HepG2 (cell line): ENCODE results near the gene CABLES2. TPM values are rescaled to one million over a fixed set of nuclear protein-coding genes. Genes with fewer than 3 reads are reported as not detected.

Source experiments
- AHR ChIP-seq: IDR thresholded peaks from 2 replicates; pipeline ENCODE4 v1.6.1; 2018; ENCODE audit warnings: missing genetic modification reagents, missing compliant biosample characterization
- AKAP8 ChIP-seq: sonication (generic); formaldehyde crosslinking; IDR thresholded peaks from 2 replicates; pipeline ENCODE4 v1.5.1; 2020; ENCODE audit warnings: mild to moderate bottlenecking, missing genetic modification reagents
- ATRX ChIP-seq: sonication (generic); formaldehyde crosslinking; IDR thresholded peaks from 2 replicates; pipeline ENCODE4 v1.4.0; 2020; ENCODE audit warnings: missing genetic modification reagents, borderline replicate concordance
- BRD4 ChIP-seq: sonication (generic); formaldehyde crosslinking; IDR thresholded peaks from 2 replicates; pipeline ENCODE4 v1.4.0; 2020; ENCODE audit warnings: missing genetic modification reagents
- CHCHD3 ChIP-seq: sonication (generic); formaldehyde crosslinking; IDR thresholded peaks from 2 replicates; pipeline ENCODE4 v1.8.0; 2022; ENCODE audit warnings: mild to moderate bottlenecking, missing genetic modification reagents, moderate library complexity
- ELF1 ChIP-seq: sonication (generic); formaldehyde crosslinking; IDR thresholded peaks from 2 replicates; pipeline ENCODE4 v1.4.0; 2020; ENCODE audit warnings: missing genetic modification reagents
- FOXM1 ChIP-seq: sonication (generic); formaldehyde crosslinking; IDR thresholded peaks from 2 replicates; pipeline ENCODE4 v1.5.0; 2020; ENCODE audit warnings: missing genetic modification reagents
- HOXD1 ChIP-seq: sonication (generic); formaldehyde crosslinking; IDR thresholded peaks from 2 replicates; pipeline ENCODE4 v1.5.0; 2020; ENCODE audit warnings: missing genetic modification reagents
- PLRG1 ChIP-seq: fragments of 450-650 bp; conservative IDR thresholded peaks from 2 replicates; pipeline ENCODE4 v1.6.1; 2016
- POGZ ChIP-seq: sonication (generic); formaldehyde crosslinking; IDR thresholded peaks from 2 replicates; pipeline ENCODE4 v1.4.0; 2020; ENCODE audit warnings: mild to moderate bottlenecking, missing genetic modification reagents
- SMARCC2 ChIP-seq: fragments of 450-650 bp; IDR thresholded peaks from 2 replicates; pipeline ENCODE4 v1.6.1; 2017; ENCODE audit warnings: antibody characterized with exemption, mild to moderate bottlenecking
- SRY ChIP-seq: sonication (generic); formaldehyde crosslinking; IDR thresholded peaks from 2 replicates; pipeline ENCODE4 v1.8.0; 2022; ENCODE audit warnings: mild to moderate bottlenecking, missing genetic modification reagents
- TBX3 ChIP-seq: fragments of 450-650 bp; IDR thresholded peaks from 2 replicates; pipeline ENCODE4 v1.6.1; 2017; ENCODE audit warnings: antibody characterized with exemption, mild to moderate bottlenecking, inconsistent platforms, borderline replicate concordance
- ZBTB10 ChIP-seq: sonication (generic); formaldehyde crosslinking; IDR thresholded peaks from 2 replicates; pipeline ENCODE4 v1.4.0; 2020; ENCODE audit warnings: missing genetic modification reagents, borderline replicate concordance
- ZFP36L1 ChIP-seq: sonication (generic); formaldehyde crosslinking; IDR thresholded peaks from 2 replicates; pipeline ENCODE4 v1.8.0; 2022; ENCODE audit warnings: mild to moderate bottlenecking, missing genetic modification reagents, moderate library complexity
- ZFP82 ChIP-seq: sonication (generic); formaldehyde crosslinking; IDR thresholded peaks from 2 replicates; pipeline ENCODE4 v1.5.1; 2020; ENCODE audit warnings: mild to moderate bottlenecking, missing genetic modification reagents, borderline replicate concordance
- ZNF24 ChIP-seq: fragments of 450-650 bp; IDR thresholded peaks from 2 replicates; pipeline ENCODE4 v1.6.1; 2017; ENCODE audit warnings: antibody characterized with exemption, mild to moderate bottlenecking
- ZNF263 ChIP-seq: sonication (generic); formaldehyde crosslinking; IDR thresholded peaks from 2 replicates; pipeline ENCODE4 v1.4.0; 2020; ENCODE audit warnings: missing genetic modification reagents
- ZNF550 ChIP-seq: sonication (generic); formaldehyde crosslinking; IDR thresholded peaks from 2 replicates; pipeline ENCODE4 v1.4.0; 2020; ENCODE audit warnings: mild to moderate bottlenecking, missing genetic modification reagents, borderline replicate concordance
- ZNF557 ChIP-seq: sonication (generic); formaldehyde crosslinking; IDR thresholded peaks from 2 replicates; pipeline ENCODE4 v1.4.0; 2020; ENCODE audit warnings: missing genetic modification reagents
- ZNF615 ChIP-seq: sonication (generic); formaldehyde crosslinking; IDR thresholded peaks from 2 replicates; pipeline ENCODE4 v1.5.0; 2020; ENCODE audit warnings: mild to moderate bottlenecking, missing genetic modification reagents, borderline replicate concordance
- ZNF704 ChIP-seq: sonication (generic); formaldehyde crosslinking; IDR thresholded peaks from 2 replicates; pipeline ENCODE4 v1.8.1; 2023; ENCODE audit warnings: mild to moderate bottlenecking, inconsistent platforms, moderate library complexity, missing genetic modification reagents, borderline replicate concordance
- ZNF740 ChIP-seq: sonication (generic); formaldehyde crosslinking; IDR thresholded peaks from 2 replicates; pipeline ENCODE4 v1.4.0; 2020; ENCODE audit warnings: missing genetic modification reagents
- ZNF770 ChIP-seq: sonication (generic); formaldehyde crosslinking; IDR thresholded peaks from 2 replicates; pipeline ENCODE4 v1.5.0; 2020; ENCODE audit warnings: mild to moderate bottlenecking, missing genetic modification reagents
- ZNF839 ChIP-seq: sonication (generic); formaldehyde crosslinking; IDR thresholded peaks from 2 replicates; pipeline ENCODE4 v1.4.0; 2020; ENCODE audit warnings: missing genetic modification reagents, mild to moderate bottlenecking, borderline replicate concordance
- polyA plus RNA-seq, 8 experiments: library from polyadenylated mRNA; depleted of rRNA in 3 of 8; stranded (reverse) in 7 of 8; unstranded in 1 of 8; fragments of >200 nt; fragmentation: Illumina TruSeq in 4 of 8; extraction: Trizol in 4 of 8; gene quantifications; 2 replicates each; pipeline versions ENCODE4 v1.2.1 to v1.2.3, GENCODE V29; 2011 to 2016; ENCODE audit warnings: low read depth in 4 of 8, missing spikeins in 1 of 8, mixed read lengths in 1 of 8; ENCODE audit not compliant: insufficient read depth in 1 of 8
- total RNA-seq, 5 experiments: library from RNA; depleted of rRNA; stranded (reverse); fragments of >200 nt; fragmentation: Illumina TruSeq; extraction: Trizol; gene quantifications; 2 replicates each; pipeline ENCODE4 v1.2.3, GENCODE V29; 2016; ENCODE audit warnings: low read depth in 1 of 5

CABLES2 gene
- total and polyA plus RNA-seq, 2 of the 13 experiments (the other 11 are each of a cell fraction or from before 2014, with no cell fraction given) = 5.2 to 9.7 TPM

GRCh38 chr20:62386383-62387218 is 20.5 kb downstream of the CABLES2 start, which contains the start of gene RPS21 (continued):
- 0 out of 2 replicates have a peak, but pooled peaks have one; percentile 34 for TF ChIP-seq ZFP36L1 (CRISPR knock-in tag)
- no peak for TF ChIP-seq ATRX (CRISPR knock-in tag)
- TF ChIP-seq HOXD1 = no peak
- TF ChIP-seq ZNF24 = no peak
- 0 out of 2 replicates have a peak, but pooled peaks have one; percentile 74 for TF ChIP-seq ZNF740 (CRISPR knock-in tag)
- no peak for TF ChIP-seq ZNF615
- TF ChIP-seq ZFP82 = peak; percentile 4; the same call in 1 of the 2 replicates
- TF ChIP-seq AHR (CRISPR knock-in tag) = no peak
- TF ChIP-seq CHCHD3 = no peak; the same call in 1 of the 2 replicates
- peak; percentile 89; the same call in 1 of the 2 replicates for TF ChIP-seq ZBTB10 (CRISPR knock-in tag)
- no peak for TF ChIP-seq SMARCC2
- TF ChIP-seq ZNF704 = peak; percentile 87
- TF ChIP-seq ZNF557 (CRISPR knock-in tag) = no peak; the same call in 1 of the 2 replicates
- peak; percentile 96 for TF ChIP-seq SRY
- no peak for TF ChIP-seq ZNF550 (CRISPR knock-in tag)
- no peak for TF ChIP-seq PLRG1
- no peak for TF ChIP-seq ZNF770 (CRISPR knock-in tag)
- peak; percentile 86 for TF ChIP-seq BRD4 (CRISPR knock-in tag)
- no peak for TF ChIP-seq TBX3
- peak; percentile 87; the same call in 1 of the 2 replicates for TF ChIP-seq AKAP8 (CRISPR knock-in tag)
- TF ChIP-seq FOXM1 (CRISPR knock-in tag) = no peak
- TF ChIP-seq ZNF263 (CRISPR knock-in tag) = peak; percentile 66; the same call in 1 of the 2 replicates
- peak; percentile 84 for TF ChIP-seq POGZ (CRISPR knock-in tag)
- peak; percentile 96 for TF ChIP-seq ELF1 (CRISPR knock-in tag)
- peak; percentile 92; the same call in 1 of the 2 replicates for TF ChIP-seq ZNF839 (CRISPR knock-in tag)
